ENCODE data around the gene GPR119. TPM values are rescaled to one million over a fixed set of nuclear protein-coding genes. Genes with fewer than 3 reads are reported as not detected.

Gene GPR119
- total and polyA plus RNA-seq, 2 of the 4 experiments (the other 2 are of a cell fraction) = not detected

DNA sequence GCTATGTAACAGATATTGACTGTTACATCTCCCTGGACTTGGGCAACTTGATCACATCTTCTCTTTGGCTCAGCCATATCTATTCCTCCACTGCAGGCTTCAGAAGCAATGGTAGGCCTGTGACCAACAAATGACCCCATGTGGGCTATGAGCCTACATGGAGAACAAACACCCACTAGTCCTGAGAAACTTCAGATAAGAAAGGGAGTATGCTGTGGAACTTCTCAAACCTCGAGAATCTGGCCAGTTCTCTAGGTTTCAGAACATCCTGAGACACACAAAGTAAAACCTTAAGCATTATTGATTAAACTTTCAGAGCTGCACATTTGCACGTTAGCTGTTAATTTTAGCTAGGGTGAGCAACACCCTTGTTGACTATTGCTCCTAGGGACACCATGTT is 32.6 kb upstream of the GPR119 start:
- BruUV-seq (replicated peaks) = no TSS peak
- no peak overlapping the region for H4K91ac ChIP-seq (ENCODE audit: insufficient read depth, low read depth, low read length)
- H3K56ac ChIP-seq (ENCODE audit: extremely low read depth, insufficient read depth, low read length) = no peak overlapping the region
- no peak overlapping the region for H2BK5ac ChIP-seq (ENCODE audit: low read depth, low read length, poor library complexity, severe bottlenecking)
- H3K9me3 ChIP-seq (ENCODE audit: control insufficient read depth, insufficient read depth, low read length) = no peaks in the 10 kb centered on the region
- in situ Hi-C loops (cut with MboI; ENCODE audit: low sequenced_read_pairs) (no loop called here), dilution Hi-C loops (cut with HindIII; ENCODE audit: low sequenced_read_pairs, unreplicated experiment) (no loop called here), intact Hi-C loops (cut with micrococcal nuclease) (no loop called here)
- H3K36me3 ChIP-seq (ENCODE audit: control insufficient read depth, insufficient read depth, low read length) = 0 out of 2 replicates have a peak, but pooled peaks cover 3% of the 10 kb centered on the region
- CTCF ChIA-PET = no interaction called here
- H3K14ac ChIP-seq (replicated peaks; ENCODE audit: low read depth, low read length) = no peak overlapping the region
- WGBS, 2 experiments (ENCODE audit: extremely low coverage in 2 of 2, insufficient read length in 1 of 2) = no CpG with 5 or more reads among the region's 2 CpGs
- no peaks in the 10 kb centered on the region; the same call in 1 of the 2 replicates for H3K27me3 ChIP-seq (ENCODE audit: control insufficient read depth, insufficient read depth, low read length)
- POLR2A ChIA-PET (ENCODE audit: unreplicated experiment) = no interaction called here
- H3K18ac ChIP-seq (ENCODE audit: low read depth, low read length) = no peak overlapping the region
- no peak overlapping the region for H3K4me2 ChIP-seq (ENCODE audit: low read depth, low read length)
- DNase-seq (no peak), ATAC-seq (ENCODE audit: low read depth) (no peak)
- no peaks in the 10 kb centered on the region for H3K4me1 ChIP-seq (ENCODE audit: control insufficient read depth, insufficient read depth, low read length)
- no peak overlapping the region for H2AK5ac ChIP-seq (ENCODE audit: low read depth, low read length)
- H4K5ac ChIP-seq (ENCODE audit: low read depth, low read length) = no peak overlapping the region
- no peaks in the 10 kb centered on the region for H3K9me1 ChIP-seq (ENCODE audit: insufficient read depth, low read length)
- H3K79me1 ChIP-seq (ENCODE audit: low read depth in 1 of 2, low read length in 2 of 2) = no peaks in the 10 kb centered on the region
- H3K4me3 ChIP-seq (ENCODE audit: insufficient read depth, low read depth, low read length) = no peak overlapping the region
- H3K9ac ChIP-seq (ENCODE audit: low read depth, low read length) = no peak overlapping the region
- no peak overlapping the region for H2AFZ ChIP-seq (replicated peaks; ENCODE audit: low read length, poor library complexity)
- no peak overlapping the region for H3K23ac ChIP-seq (ENCODE audit: low read depth, low read length)
- no peak overlapping the region for H2AK9ac ChIP-seq (replicated peaks; ENCODE audit: low read depth, low read length, poor library complexity)
- no peak overlapping the region for H2BK120ac ChIP-seq (ENCODE audit: low read depth, low read length)
- no peak overlapping the region for H3K4ac ChIP-seq (ENCODE audit: low read depth, low read length)
- H3K27ac ChIP-seq (ENCODE audit: insufficient read depth, low read length) = no peak overlapping the region
- no peaks in the 10 kb centered on the region for H4K20me1 ChIP-seq (ENCODE audit: insufficient read depth, low read length)
- no peak overlapping the region for H2BK15ac ChIP-seq (ENCODE audit: low read depth, low read length)
- no peak overlapping the region for H4K8ac ChIP-seq (ENCODE audit: low read depth in 2 of 2, low read length in 2 of 2)
- H2BK20ac ChIP-seq (ENCODE audit: low read depth, low read length) = no peak overlapping the region
- TF ChIP-seq MXI1 (IDR thresholded peaks at IDR 0.05; ENCODE audit: borderline replicate concordance, low read depth, low read length) = no peak
- TF ChIP-seq BHLHE40 (IDR thresholded peaks at IDR 0.05; ENCODE audit: low read depth, low read length) = no peak
- TF ChIP-seq RCOR1 (IDR thresholded peaks at IDR 0.05; ENCODE audit: insufficient replicate concordance, low read length) = no peak
- TF ChIP-seq, protein P1, sequence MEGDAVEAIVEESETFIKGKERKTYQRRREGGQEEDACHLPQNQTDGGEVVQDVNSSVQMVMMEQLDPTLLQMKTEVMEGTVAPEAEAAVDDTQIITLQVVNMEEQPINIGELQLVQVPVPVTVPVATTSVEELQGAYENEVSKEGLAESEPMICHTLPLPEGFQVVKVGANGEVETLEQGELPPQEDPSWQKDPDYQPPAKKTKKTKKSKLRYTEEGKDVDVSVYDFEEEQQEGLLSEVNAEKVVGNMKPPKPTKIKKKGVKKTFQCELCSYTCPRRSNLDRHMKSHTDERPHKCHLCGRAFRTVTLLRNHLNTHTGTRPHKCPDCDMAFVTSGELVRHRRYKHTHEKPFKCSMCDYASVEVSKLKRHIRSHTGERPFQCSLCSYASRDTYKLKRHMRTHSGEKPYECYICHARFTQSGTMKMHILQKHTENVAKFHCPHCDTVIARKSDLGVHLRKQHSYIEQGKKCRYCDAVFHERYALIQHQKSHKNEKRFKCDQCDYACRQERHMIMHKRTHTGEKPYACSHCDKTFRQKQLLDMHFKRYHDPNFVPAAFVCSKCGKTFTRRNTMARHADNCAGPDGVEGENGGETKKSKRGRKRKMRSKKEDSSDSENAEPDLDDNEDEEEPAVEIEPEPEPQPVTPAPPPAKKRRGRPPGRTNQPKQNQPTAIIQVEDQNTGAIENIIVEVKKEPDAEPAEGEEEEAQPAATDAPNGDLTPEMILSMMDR (conservative IDR thresholded peaks at IDR 0.05; ENCODE audit: low read depth, low read length) = no peak
- no peak for TF ChIP-seq MAZ (IDR thresholded peaks at IDR 0.05; ENCODE audit: borderline replicate concordance, low read depth, low read length)

Data from IMR-90 (cell line).